Duodenal mucosa (tissue), 2 donors: Measurements from ENCODE around the gene LANCL2.
A peak's percentile ranks its signal among the peaks of the same experiment; 100 is the strongest.

Experiments used
- H3K27ac ChIP-seq: one replicate; pipeline ENCODE4 v1.7.0; 2013; ENCODE audit warnings: low read depth, low read length
- H3K27me3 ChIP-seq, 2 donors: one replicate each; pipeline ENCODE4 v1.7.0; 2013; ENCODE audit warnings: low read length in 2 of 2, control low read depth in 1 of 2; ENCODE audit not compliant: insufficient read depth in 2 of 2, control insufficient read depth in 1 of 2
- H3K36me3 ChIP-seq, 2 donors: one replicate each; pipeline ENCODE4 v1.7.0; 2013; ENCODE audit warnings: low read length in 2 of 2, control low read depth in 1 of 2; ENCODE audit not compliant: insufficient read depth in 2 of 2, control insufficient read depth in 1 of 2
- H3K4me1 ChIP-seq, 2 donors: one replicate each; pipeline ENCODE4 v1.7.0; 2013; ENCODE audit warnings: low read length in 2 of 2, control low read depth in 1 of 2; ENCODE audit not compliant: insufficient read depth in 2 of 2, control insufficient read depth in 1 of 2
- H3K4me3 ChIP-seq, 2 donors: one replicate each; pipeline ENCODE4 v1.7.0; 2013; ENCODE audit warnings: low read length in 2 of 2, low read depth in 1 of 2
- H3K9ac ChIP-seq, 2 donors: one replicate each; pipeline ENCODE4 v1.7.0; 2013; ENCODE audit warnings: low read length in 2 of 2, low read depth in 1 of 2
- H3K9me3 ChIP-seq, 2 donors: one replicate each; pipeline ENCODE4 v1.7.0; 2013; ENCODE audit warnings: low read length in 2 of 2, control low read depth in 1 of 2; ENCODE audit not compliant: control insufficient read depth in 1 of 2

The LANCL2 gene

GRCh38 chr7:55365205-55365674 is at the start of gene LANCL2:
Gene LANCL2 (plus strand): TSS chr7:55365337. CDS start chr7:55366026, 689 bp downstream.
- H3K36me3 ChIP-seq: no peaks in the 10 kb centered on the region
- H3K27ac ChIP-seq: peak within 1 kb of the TSS; percentile 95
- H3K4me3 ChIP-seq: peak within 1 kb of the TSS; percentile 95 to 100
- peaks cover 21% of the 10 kb centered on the region in 2 donors for H3K4me1 ChIP-seq
- no peaks in the 10 kb centered on the region for H3K27me3 ChIP-seq
- H3K9ac ChIP-seq: peak within 1 kb of the TSS; percentile 96 to 98
- no peaks in the 10 kb centered on the region for H3K9me3 ChIP-seq

GRCh38 chr7:55325371-55325792 is 39.8 kb upstream of the LANCL2 start:
- H3K27ac ChIP-seq: no peak overlapping the region
- no peaks in the 10 kb centered on the region for H3K4me1 ChIP-seq
- H3K9ac ChIP-seq: no peak overlapping the region
- no peaks in the 10 kb centered on the region for H3K36me3 ChIP-seq
- H3K9me3 ChIP-seq: no peaks in the 10 kb centered on the region
- H3K27me3 ChIP-seq: no peaks in the 10 kb centered on the region
- H3K4me3 ChIP-seq: no peak overlapping the region

GRCh38 chr7:55326081-55326835 is 38.9 kb upstream of the LANCL2 start:
- no peaks in the 10 kb centered on the region for H3K9me3 ChIP-seq
- no peaks in the 10 kb centered on the region for H3K27me3 ChIP-seq

GRCh38 chr7:55326945-55327626 is 38.1 kb upstream of the LANCL2 start:
- Histone ChIP-seq H3K4me1 (no peaks in the 10 kb centered on the region), H3K9me3 (no peaks in the 10 kb centered on the region), H3K9ac (no peak overlapping the region)

More at GRCh38 chr7:55326081-55326835, 38.9 kb upstream of the LANCL2 start:
- no peak overlapping the region for H3K4me3 ChIP-seq
- no peaks in the 10 kb centered on the region for H3K4me1 ChIP-seq
- no peaks in the 10 kb centered on the region for H3K36me3 ChIP-seq
- H3K9ac ChIP-seq: no peak overlapping the region
- H3K27ac ChIP-seq: no peak overlapping the region

GRCh38 chr7:55335151-55335550 is 30.0 kb upstream of the LANCL2 start:
- Histone ChIP-seq H3K9me3 (no peaks in the 10 kb centered on the region), H3K27me3 (no peaks in the 10 kb centered on the region), H3K4me1 (no peaks in the 10 kb centered on the region), H3K27ac (no peak overlapping the region), H3K9ac (no peak overlapping the region), H3K36me3 (no peaks in the 10 kb centered on the region), H3K4me3 (no peak overlapping the region)

More at GRCh38 chr7:55326945-55327626, 38.1 kb upstream of the LANCL2 start:
- Histone ChIP-seq H3K4me3 (no peak overlapping the region), H3K36me3 (no peaks in the 10 kb centered on the region), H3K27ac (no peak overlapping the region), H3K27me3 (no peaks in the 10 kb centered on the region)

- Histone ChIP-seq H3K27ac (no peak overlapping the region), H3K4me3 (no peak overlapping the region), H3K36me3 (no peaks in the 10 kb centered on the region), H3K9ac (no peak overlapping the region), H3K27me3 (no peaks in the 10 kb centered on the region), H3K9me3 (no peaks in the 10 kb centered on the region), H3K4me1 (no peaks in the 10 kb centered on the region)
Observed at GRCh38 chr7:55335786-55336185, 29.4 kb upstream of the LANCL2 start.

GRCh38 chr7:55336540-55336939 is 28.6 kb upstream of the LANCL2 start:
- no peaks in the 10 kb centered on the region for H3K36me3 ChIP-seq
- H3K4me3 ChIP-seq: no peak overlapping the region

GRCh38 chr7:55339033-55340000 is 25.8 kb upstream of the LANCL2 start:
- Histone ChIP-seq H3K27me3 (no peaks in the 10 kb centered on the region), H3K36me3 (no peaks in the 10 kb centered on the region), H3K4me3 (no peak overlapping the region), H3K4me1 (no peaks in the 10 kb centered on the region), H3K9me3 (no peaks in the 10 kb centered on the region), H3K9ac (no peak overlapping the region), H3K27ac (no peak overlapping the region)

More at GRCh38 chr7:55336540-55336939, 28.6 kb upstream of the LANCL2 start:
- no peaks in the 10 kb centered on the region for H3K9me3 ChIP-seq
- no peaks in the 10 kb centered on the region for H3K4me1 ChIP-seq
- no peaks in the 10 kb centered on the region for H3K27me3 ChIP-seq
- H3K9ac ChIP-seq: no peak overlapping the region
- no peak overlapping the region for H3K27ac ChIP-seq

GRCh38 chr7:55342216-55342871 is 22.8 kb upstream of the LANCL2 start:
- Histone ChIP-seq H3K4me3 (no peak overlapping the region), H3K4me1 (no peaks in the 10 kb centered on the region), H3K9me3 (no peaks in the 10 kb centered on the region), H3K9ac (no peak overlapping the region), H3K27me3 (no peaks in the 10 kb centered on the region), H3K27ac (no peak overlapping the region), H3K36me3 (no peaks in the 10 kb centered on the region)
